Right cardiac atrium (tissue), 5 donors: Measurements from ENCODE around the gene NEURL4. TPM values are rescaled to one million over a fixed set of nuclear protein-coding genes. Genes with fewer than 3 reads are reported as not detected.

Experiments used
- ATAC-seq, 2 donors: fragments of 200-7000 bp; cut with Tn5 transposase; one replicate each; pipeline versions ENCODE4 v1.8.0 to v1.9.1; 2020; ENCODE audit warnings: moderate library complexity in 2 of 2, mild to moderate bottlenecking in 1 of 2
- DNase-seq, 3 donors: peaks; one replicate each; pipeline ENCODE4 v3.0.0-alpha.2; 2020
- H3K27ac ChIP-seq: one replicate; pipeline ENCODE4 v1.5.1; 2013; ENCODE audit warnings: mild to moderate bottlenecking, low read length, control low read depth, moderate library complexity
- H3K27me3 ChIP-seq: one replicate; pipeline ENCODE4 v1.6.1; 2013; ENCODE audit not compliant: control insufficient read depth, insufficient read depth
- H3K4me1 ChIP-seq: one replicate; pipeline ENCODE4 v1.6.1; 2013; ENCODE audit warnings: low read length; ENCODE audit not compliant: control insufficient read depth, insufficient read depth
- H3K4me3 ChIP-seq: one replicate; pipeline ENCODE4 v1.5.1; 2013; ENCODE audit warnings: low read length, control low read depth
- H3K9me3 ChIP-seq: one replicate; pipeline ENCODE4 v1.6.1; 2013; ENCODE audit warnings: low read length; ENCODE audit not compliant: control insufficient read depth
- WGBS: extraction: QIAGEN DNeasy Blood & Tissue Kit; methylation state at CpG from one replicate; pipeline ENCODE4 v1.1.7; 2013; 5-methylcytosine and 5-hydroxymethylcytosine counted together
- intact Hi-C, 4 donors: fragments of 100-400 bp; cut with DNase I; formaldehyde crosslinking; loops; one replicate each; pipeline versions ENCODE4 v1.11.0 to v1.14.0; 2022 to 2023
- polyA plus RNA-seq: library from polyadenylated mRNA; stranded (reverse); fragments of 200-250 nt; gene quantifications from one replicate; pipeline ENCODE4 v1.2.3, GENCODE V29; 2013
- total RNA-seq, 4 donors: library from RNA; stranded (reverse); fragmentation: NEBNext Ultra II Directional; extraction: Animal tissue kit (Norgen Biotek cat#: 25700); gene quantifications; one replicate each; pipeline ENCODE4 v1.2.1, GENCODE V29; 2021
- donor health status: healthy with polysubstance abuse.
- donor health status: DM: no; HTN: yes; CAD: no.
- donor health status: DM: no; HTN: no; CAD: no.
- donor health status: DM: no; HTN: yes; CAD: no; lungs with severe emphysema.
- donor health status: DM: yes; HTN: yes; CAD: no.

NEURL4 gene
- total and polyA plus RNA-seq, 5 donors, result 23.8 to 33.4 (median 30.6) TPM

GRCh38 chr17:7313088-7313889 lies 15.8 kb downstream of the NEURL4 start:
- no peaks in the 10 kb centered on the region for H3K9me3 ChIP-seq
- ATAC-seq, result no peak
- intact Hi-C loops, result no loop called here
- 89% methylated on average over 7 of the region's 7 CpGs for WGBS
- H3K4me3 ChIP-seq, result no peak overlapping the region
- DNase-seq, result peak in 1 of 3 donors; percentile 22
- H3K27ac ChIP-seq, result no peak overlapping the region
- H3K4me1 ChIP-seq, result peaks cover 6% of the 10 kb centered on the region
- H3K27me3 ChIP-seq, result no peaks in the 10 kb centered on the region

GRCh38 chr17:7312432-7313087 lies 16.6 kb downstream of the NEURL4 start:
- no peak overlapping the region for H3K4me3 ChIP-seq
- H3K4me1 ChIP-seq, result peaks cover 6% of the 10 kb centered on the region
- H3K27ac ChIP-seq, result no peak overlapping the region
- peak in 1 of 3 donors; percentile 6 for DNase-seq
- no peaks in the 10 kb centered on the region for H3K27me3 ChIP-seq
- no peak for ATAC-seq
- WGBS, result 77% methylated on average over 7 of the region's 7 CpGs
- intact Hi-C loops, result no loop called here
- no peaks in the 10 kb centered on the region for H3K9me3 ChIP-seq

DNA sequence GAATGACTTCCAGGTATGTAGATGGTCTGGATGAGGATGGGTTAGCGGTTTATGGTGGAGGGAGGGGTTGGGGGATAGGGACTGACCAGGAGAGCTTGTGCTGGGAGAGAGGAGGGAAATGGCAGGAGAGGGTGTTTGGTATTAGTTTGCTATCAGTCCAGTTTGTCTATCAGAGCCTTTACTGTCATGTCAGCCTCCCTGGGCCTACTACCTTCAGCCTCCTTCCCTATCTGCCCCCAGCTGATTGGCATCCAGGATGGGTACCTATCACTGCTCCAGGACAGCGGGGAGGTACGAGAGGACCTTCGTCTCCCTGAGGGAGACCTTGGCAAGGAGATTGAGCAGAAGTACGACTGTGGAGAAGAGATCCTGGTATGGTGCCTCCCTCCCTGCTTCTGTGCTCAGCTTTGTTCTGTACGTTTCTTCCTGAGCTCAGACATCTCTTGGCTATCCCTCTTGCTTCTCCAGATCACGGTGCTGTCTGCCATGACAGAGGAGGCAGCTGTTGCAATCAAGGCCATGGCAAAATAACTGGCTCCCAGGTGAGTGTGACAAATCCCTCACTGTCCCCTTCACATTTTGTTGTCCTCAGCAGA lies 17.9 kb downstream of the NEURL4 start:
- no peak overlapping the region for H3K4me3 ChIP-seq
- H3K9me3 ChIP-seq, result no peaks in the 10 kb centered on the region
- DNase-seq, result peak in 1 of 3 donors; percentile 17
- WGBS, result 76% methylated on average over 7 of the region's 7 CpGs
- H3K27me3 ChIP-seq, result no peaks in the 10 kb centered on the region
- H3K4me1 ChIP-seq, result peaks cover 6% of the 10 kb centered on the region
- intact Hi-C loops, result no loop called here
- ATAC-seq, result no peak
- H3K27ac ChIP-seq, result no peak overlapping the region

GRCh38 chr17:7309628-7310027 lies 19.5 kb downstream of the NEURL4 start:
- intact Hi-C loops, result no loop called here
- WGBS, result 89% methylated on average over 12 of the region's 12 CpGs
- ATAC-seq, result no peak
- H3K27me3 ChIP-seq, result no peaks in the 10 kb centered on the region
- DNase-seq, result peak in 1 of 3 donors; percentile 27
- H3K27ac ChIP-seq, result no peak overlapping the region
- peaks cover 6% of the 10 kb centered on the region for H3K4me1 ChIP-seq
- no peaks in the 10 kb centered on the region for H3K9me3 ChIP-seq
- H3K4me3 ChIP-seq, result no peak overlapping the region

GRCh38 chr17:7308625-7309433 lies 20.3 kb downstream of the NEURL4 start:
- intact Hi-C loops, result no loop called here
- ATAC-seq (peak in 1 of 2 donors; percentile 37), DNase-seq (peak; percentile 74 to 83 (median 78))
- peak overlapping the region; percentile 83 for H3K4me3 ChIP-seq
- peak overlapping the region; percentile 89 for H3K27ac ChIP-seq
- WGBS, result 1% methylated on average over 14 of the region's 14 CpGs
- no peaks in the 10 kb centered on the region for H3K27me3 ChIP-seq
- H3K4me1 ChIP-seq, result peaks cover 3% of the 10 kb centered on the region
- no peaks in the 10 kb centered on the region for H3K9me3 ChIP-seq

DNA sequence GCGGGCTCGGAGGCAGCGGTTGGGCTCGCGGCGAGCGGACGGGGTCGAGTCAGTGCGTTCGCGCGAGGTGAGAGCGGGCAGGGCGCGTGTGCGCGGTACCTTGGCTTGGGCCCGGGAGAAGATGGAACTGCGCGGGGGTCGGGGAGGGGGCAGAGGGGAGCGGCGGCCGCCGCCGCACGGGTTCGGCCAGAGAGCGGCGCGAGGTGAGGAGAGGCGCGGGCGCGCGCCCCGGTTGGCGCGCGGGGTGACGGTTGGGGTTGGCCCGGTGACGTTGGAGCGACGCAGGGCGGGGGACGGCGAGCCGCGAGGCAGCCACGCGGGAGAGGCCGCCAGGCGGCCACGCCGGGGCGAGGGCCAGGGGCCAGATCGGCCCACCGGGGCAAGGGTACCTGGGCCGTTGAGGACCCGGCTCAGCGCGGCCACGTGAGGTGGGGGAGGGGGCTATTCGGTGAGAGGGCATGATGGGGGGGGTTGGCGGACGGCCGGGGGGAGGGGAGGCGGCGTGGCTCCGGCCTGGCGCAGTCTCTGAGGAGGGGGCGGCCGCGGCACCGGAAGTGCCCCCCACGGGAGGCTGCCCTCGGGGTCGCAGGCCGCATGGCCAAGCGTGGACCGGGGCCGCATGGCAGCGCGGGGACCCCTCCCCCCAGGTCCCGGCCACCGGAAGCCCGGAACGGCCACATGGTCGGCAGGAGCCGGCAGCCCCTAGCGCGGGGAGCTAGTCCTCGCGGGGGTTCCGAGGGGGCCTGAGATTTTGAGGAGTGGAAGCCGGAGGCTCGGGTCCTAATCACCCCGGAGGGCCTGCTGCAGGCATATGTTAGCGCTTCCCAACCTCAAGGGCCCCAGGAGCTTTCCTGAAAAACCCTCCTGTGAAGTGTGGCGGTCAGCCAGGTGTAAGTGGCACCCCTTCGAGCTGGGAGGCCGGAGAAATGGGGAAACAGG lies 21.2 kb downstream of the NEURL4 start:
- Histone ChIP-seq H3K4me1 (peaks cover 3% of the 10 kb centered on the region), H3K9me3 (no peaks in the 10 kb centered on the region), H3K4me3 (peak overlapping the region; percentile 83), H3K27me3 (no peaks in the 10 kb centered on the region), H3K27ac (peak overlapping the region; percentile 89)
- WGBS, result under 1% methylated on average over 104 of the region's 104 CpGs
- peak; percentile 21 to 22 for ATAC-seq
- DNase-seq, result peak; percentile 70 to 88 (median 85)
- intact Hi-C loops, result no loop called here

DNA sequence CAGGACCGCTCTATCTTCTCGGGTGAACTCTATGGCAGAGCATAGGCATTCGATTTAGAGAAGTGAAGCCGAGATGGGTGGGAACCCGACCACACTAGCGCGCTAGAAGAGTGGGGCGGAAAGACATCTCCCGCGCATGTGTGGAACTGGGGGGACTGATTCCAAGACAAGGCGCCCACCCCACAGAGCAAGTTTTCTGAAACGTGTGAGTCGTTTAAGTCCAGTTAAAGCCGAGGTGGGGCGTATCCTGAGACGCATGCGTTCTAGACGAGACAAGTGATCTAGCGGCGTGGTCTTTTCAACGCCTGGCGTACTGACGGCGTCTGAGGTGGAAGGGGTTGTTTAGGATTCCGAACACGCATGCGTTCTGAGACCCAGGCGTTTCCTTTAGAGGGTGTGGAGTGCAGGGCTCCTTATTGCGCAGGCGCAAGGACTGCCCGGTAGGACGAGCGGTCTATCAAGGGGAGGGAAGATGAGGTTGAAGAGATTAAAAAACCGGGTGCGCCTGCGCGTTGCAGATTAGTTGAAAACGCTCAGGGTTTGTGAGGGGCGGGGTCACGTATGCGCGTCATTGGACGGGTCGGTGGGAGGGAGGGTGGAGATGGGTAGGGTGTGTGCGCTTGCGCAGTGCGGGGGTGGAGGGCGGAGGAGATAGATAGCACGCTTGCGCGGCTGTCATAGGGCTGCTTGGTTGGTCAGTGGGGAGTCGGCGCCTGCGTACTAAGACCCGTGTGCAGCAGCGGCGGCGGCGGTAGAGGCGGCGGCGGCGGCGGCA lies 22.0 kb downstream of the NEURL4 start, which contains the start of gene EIF5A:
TSS of gene EIF5A (plus strand) at position 718 of the 775 bp plus-strand sequence. CDS start 2,008 bp downstream, outside the sequence.
- Histone ChIP-seq H3K27me3 (no peaks in the 10 kb centered on the region), H3K4me1 (peaks cover 3% of the 10 kb centered on the region), H3K9me3 (no peaks in the 10 kb centered on the region), H3K27ac (peak within 1 kb of the TSS; percentile 89), H3K4me3 (peak within 1 kb of the TSS; percentile 83)
- WGBS, result under 1% methylated on average over 64 of the region's 64 CpGs
- peak; percentile 94 to 96 for ATAC-seq
- intact Hi-C loops, result no loop called here
- DNase-seq, result peak; percentile 100

- Histone ChIP-seq H3K4me3 (no peak overlapping the region), H3K27ac (no peak overlapping the region), H3K4me1 (peaks cover 3% of the 10 kb centered on the region), H3K27me3 (no peaks in the 10 kb centered on the region), H3K9me3 (no peaks in the 10 kb centered on the region)
- DNase-seq, result peak in 1 of 3 donors; percentile 17
- WGBS, result 96% methylated on average over 7 of the region's 7 CpGs
- ATAC-seq, result no peak
- intact Hi-C loops, result no loop called here
Measured at GRCh38 chr17:7304179-7304578, 25.0 kb downstream of the NEURL4 start.

DNA sequence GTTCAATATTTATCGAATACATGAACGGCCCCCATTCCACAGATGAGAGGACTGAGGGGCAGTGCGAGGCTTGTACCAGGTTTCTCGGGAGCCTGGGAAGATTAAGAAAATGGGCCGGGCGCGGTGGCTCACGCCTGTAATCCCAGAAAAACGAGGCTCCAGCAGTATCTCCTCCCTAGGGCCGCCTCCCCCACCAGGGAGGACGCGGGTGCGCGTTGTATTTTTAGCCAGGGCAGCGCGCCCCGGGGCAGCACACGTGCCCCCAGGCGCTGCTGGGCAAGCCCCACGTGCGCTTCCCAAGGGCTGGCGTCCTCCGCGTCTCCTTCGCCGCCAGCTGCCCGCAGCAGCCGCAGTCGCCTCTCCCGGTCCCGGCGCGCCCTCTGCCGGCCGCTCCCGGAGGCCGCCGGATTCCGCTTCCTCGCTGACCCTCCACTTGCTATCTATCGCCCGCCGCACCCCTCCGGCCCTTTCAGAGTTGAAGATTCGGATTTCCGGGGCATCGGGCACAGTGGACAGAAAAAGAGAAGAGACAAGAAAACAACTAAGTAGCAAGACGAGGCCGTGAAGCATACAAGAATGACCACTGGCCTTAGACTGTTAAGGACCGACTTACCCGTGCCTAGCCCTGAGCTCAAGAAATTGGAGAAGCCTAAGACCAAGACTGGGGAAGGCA lies 32.8 kb downstream of the NEURL4 start:
- no peaks in the 10 kb centered on the region for H3K9me3 ChIP-seq
- DNase-seq, result peak; percentile 86 to 95 (median 94)
- H3K4me1 ChIP-seq, result peaks cover 12% of the 10 kb centered on the region
- H3K27ac ChIP-seq, result peak overlapping the region; percentile 71
- H3K27me3 ChIP-seq, result no peaks in the 10 kb centered on the region
- no peak overlapping the region for H3K4me3 ChIP-seq
- 3% methylated on average over 51 of the region's 51 CpGs for WGBS
- peak; percentile 83 to 84 for ATAC-seq
- intact Hi-C loops, result loop anchor here (1.0 to 10.0 kb wide), 3 partner anchors 16 to 48 kb away; partner anchors contain the start of gene SLC2A4 (in 2 of the 4)
